CD4-positive, alpha-beta T cell (primary cell): ENCODE measurements around the gene CCNJL. TPM values are rescaled to one million over a fixed set of nuclear protein-coding genes. Genes with fewer than 3 reads are reported as not detected.

Experiments used
- ATAC-seq: fragments of 200-7000 bp; cut with Tn5 transposase; one replicate; pipeline ENCODE4 v1.10.0; 2022; ENCODE audit warnings: mild to moderate bottlenecking; ENCODE audit not compliant: poor library complexity
- CTCF ChIA-PET: fragments of 350-600 bp; sonication (Branson Sonifier 250); formaldehyde crosslinking; loops from one replicate; lab custom pipeline; 2021; ENCODE audit warnings: antibody characterized with exemption, inconsistent platforms; lab: Charles Lee
- POLR2A ChIA-PET: fragments of 350-600 bp; sonication (Branson Sonifier 250); formaldehyde crosslinking; loops from one replicate; lab custom pipeline; 2021; ENCODE audit warnings: antibody characterized with exemption, inconsistent platforms; lab: Charles Lee
- DNase-seq, 14 experiments: peaks; one replicate each; pipeline ENCODE4 v3.0.0-alpha.2; 2013 to 2020; ENCODE audit warnings: mixed read lengths in 2 of 14
- H3K27ac ChIP-seq, 2 donors: one replicate each; pipeline versions ENCODE4 v1.5.1 to v1.7.0; 2013; ENCODE audit warnings: low read length in 2 of 2, low read depth in 1 of 2, mild to moderate bottlenecking in 1 of 2
- H3K27me3 ChIP-seq, 2 experiments: 1 replicate in 1 of 2; 2 replicates in 1 of 2; pipeline versions ENCODE4 v1.6.1 to v1.7.0; 2013; ENCODE audit warnings: low read length in 2 of 2, control low read depth in 1 of 2, mild to moderate bottlenecking in 1 of 2, moderate library complexity in 1 of 2; ENCODE audit not compliant: insufficient read depth in 2 of 2, control insufficient read depth in 1 of 2
- H3K36me3 ChIP-seq: one replicate; pipeline ENCODE4 v1.6.1; 2013; ENCODE audit warnings: low read length, control low read depth; ENCODE audit not compliant: insufficient read depth
- H3K4me1 ChIP-seq: one replicate; pipeline ENCODE4 v1.6.1; 2013; ENCODE audit warnings: low read length, control low read depth; ENCODE audit not compliant: insufficient read depth
- H3K4me3 ChIP-seq: one replicate; pipeline ENCODE4 v1.5.1; 2013; ENCODE audit warnings: mild to moderate bottlenecking, low read length, moderate library complexity
- H3K9me3 ChIP-seq, 2 experiments: 1 replicate in 1 of 2; 2 replicates in 1 of 2; pipeline versions ENCODE4 v1.6.1 to v1.7.0; 2013; ENCODE audit warnings: low read length in 2 of 2, mild to moderate bottlenecking in 2 of 2, control low read depth in 1 of 2, moderate library complexity in 1 of 2; ENCODE audit not compliant: control insufficient read depth in 1 of 2, insufficient read depth in 1 of 2
- H3K27ac Mint-ChIP-seq: one replicate; pipeline ENCODE4 v1.8.0; 2020; ENCODE audit warnings: mixed read lengths
- H3K27me3 Mint-ChIP-seq: one replicate; pipeline ENCODE4 v1.8.0; 2021; ENCODE audit warnings: mixed read lengths
- H3K36me3 Mint-ChIP-seq: one replicate; pipeline ENCODE4 v1.8.0; 2021; ENCODE audit warnings: low read depth, mixed read lengths
- H3K4me1 Mint-ChIP-seq: one replicate; pipeline ENCODE4 v1.8.0; 2021; ENCODE audit warnings: low read depth, mixed read lengths
- H3K4me3 Mint-ChIP-seq: one replicate; pipeline ENCODE4 v1.8.0; 2020; ENCODE audit warnings: mild to moderate bottlenecking, mixed read lengths
- H3K9me3 Mint-ChIP-seq: one replicate; pipeline ENCODE4 v1.8.0; 2020; ENCODE audit warnings: mixed read lengths
- CTCF ChIP-seq: fragments of 200-600 bp; IDR thresholded peaks from one replicate; pipeline ENCODE4 v1.8.0; 2022; ENCODE audit warnings: antibody characterized with exemption, mild to moderate bottlenecking
- intact Hi-C, 2 experiments: fragments of 100-400 bp; cut with DNase I in 1 of 2; cut with micrococcal nuclease in 1 of 2; formaldehyde crosslinking; loops; one replicate each; pipeline versions ENCODE4 v1.15.1 to v1.9.0; 2023 to 2025; cut with DNase I, micrococcal nuclease
- total RNA-seq, 174 experiments: library from RNA in 2 of 174; stranded (reverse) in 2 of 174; gene quantifications; one replicate each; pipeline ENCODE4 v1.2.3 and lab custom pipeline; 2021 to 2026

Gene CCNJL
- total RNA-seq, 2 experiments from 2014 or later, result not detected

- ATAC-seq, result no peak
- no peak overlapping the region for H3K27ac Mint-ChIP-seq
- H3K4me1 Mint-ChIP-seq, result no peaks in the 10 kb centered on the region
- no peaks in the 10 kb centered on the region for H3K9me3 Mint-ChIP-seq
- Histone ChIP-seq H3K9me3 (no peaks in the 10 kb centered on the region), H3K27ac (no peak overlapping the region), H3K4me3 (no peak overlapping the region), H3K27me3 (no peaks in the 10 kb centered on the region), H3K36me3 (no peaks in the 10 kb centered on the region), H3K4me1 (no peaks in the 10 kb centered on the region)
- intact Hi-C loops, result no loop called here
- POLR2A ChIA-PET, result no interaction called here
- no peak for DNase-seq
- no peaks in the 10 kb centered on the region for H3K36me3 Mint-ChIP-seq
- no peak overlapping the region for H3K4me3 Mint-ChIP-seq
- TF ChIP-seq CTCF, result no peak
- H3K27me3 Mint-ChIP-seq, result no peaks in the 10 kb centered on the region
- CTCF ChIA-PET, result no interaction called here
These were observed 41.0 kb upstream of the CCNJL start for GRCh38 chr5:160353379-160353778.

GRCh38 chr5:160352308-160352707 lies 39.9 kb upstream of the CCNJL start:
- Mint-ChIP-seq H3K4me1 (no peaks in the 10 kb centered on the region), H3K4me3 (no peak overlapping the region), H3K27ac (no peak overlapping the region), H3K36me3 (no peaks in the 10 kb centered on the region), H3K9me3 (no peaks in the 10 kb centered on the region), H3K27me3 (no peaks in the 10 kb centered on the region)
- TF ChIP-seq CTCF, result no peak
- no peaks in the 10 kb centered on the region for H3K9me3 ChIP-seq
- ChIA-PET CTCF (no interaction called here), POLR2A (no interaction called here)
- no peak overlapping the region for H3K4me3 ChIP-seq
- H3K36me3 ChIP-seq, result no peaks in the 10 kb centered on the region
- no peaks in the 10 kb centered on the region for H3K27me3 ChIP-seq
- intact Hi-C loops, result no loop called here
- no peak overlapping the region for H3K27ac ChIP-seq
- ATAC-seq (no peak), DNase-seq (no peak)
- H3K4me1 ChIP-seq, result no peaks in the 10 kb centered on the region

- H3K4me1 Mint-ChIP-seq, result no peaks in the 10 kb centered on the region
- H3K9me3 ChIP-seq, result no peaks in the 10 kb centered on the region
- H3K27ac ChIP-seq, result no peak overlapping the region
- ATAC-seq (no peak), DNase-seq (no peak)
- POLR2A ChIA-PET, result no interaction called here
- no peak overlapping the region for H3K27ac Mint-ChIP-seq
- H3K27me3 Mint-ChIP-seq, result no peaks in the 10 kb centered on the region
- H3K27me3 ChIP-seq, result no peaks in the 10 kb centered on the region
- CTCF ChIA-PET, result no interaction called here
- no peaks in the 10 kb centered on the region for H3K9me3 Mint-ChIP-seq
- TF ChIP-seq CTCF, result no peak
- H3K36me3 Mint-ChIP-seq, result no peaks in the 10 kb centered on the region
- H3K36me3 ChIP-seq, result no peaks in the 10 kb centered on the region
- H3K4me3 Mint-ChIP-seq, result no peak overlapping the region
- H3K4me3 ChIP-seq, result no peak overlapping the region
- intact Hi-C loops, result loop anchor here in 1 of 2 experiments (5.0 to 10.0 kb wide), 2 partner anchors 908 to 1065 kb away; no protein-coding TSS in a partner anchor
- peaks cover 6% of the 10 kb centered on the region for H3K4me1 ChIP-seq
These were observed 37.6 kb upstream of the CCNJL start for GRCh38 chr5:160349935-160350303.
